Measurements from ENCODE around the gene EFNA3. TPM values are rescaled to one million over a fixed set of nuclear protein-coding genes. Genes with fewer than 3 reads are reported as not detected.

EFNA3 gene
- total RNA-seq, 4 donors from 2014 or later, result 28.8 to 104 (median 77.6) TPM

DNA sequence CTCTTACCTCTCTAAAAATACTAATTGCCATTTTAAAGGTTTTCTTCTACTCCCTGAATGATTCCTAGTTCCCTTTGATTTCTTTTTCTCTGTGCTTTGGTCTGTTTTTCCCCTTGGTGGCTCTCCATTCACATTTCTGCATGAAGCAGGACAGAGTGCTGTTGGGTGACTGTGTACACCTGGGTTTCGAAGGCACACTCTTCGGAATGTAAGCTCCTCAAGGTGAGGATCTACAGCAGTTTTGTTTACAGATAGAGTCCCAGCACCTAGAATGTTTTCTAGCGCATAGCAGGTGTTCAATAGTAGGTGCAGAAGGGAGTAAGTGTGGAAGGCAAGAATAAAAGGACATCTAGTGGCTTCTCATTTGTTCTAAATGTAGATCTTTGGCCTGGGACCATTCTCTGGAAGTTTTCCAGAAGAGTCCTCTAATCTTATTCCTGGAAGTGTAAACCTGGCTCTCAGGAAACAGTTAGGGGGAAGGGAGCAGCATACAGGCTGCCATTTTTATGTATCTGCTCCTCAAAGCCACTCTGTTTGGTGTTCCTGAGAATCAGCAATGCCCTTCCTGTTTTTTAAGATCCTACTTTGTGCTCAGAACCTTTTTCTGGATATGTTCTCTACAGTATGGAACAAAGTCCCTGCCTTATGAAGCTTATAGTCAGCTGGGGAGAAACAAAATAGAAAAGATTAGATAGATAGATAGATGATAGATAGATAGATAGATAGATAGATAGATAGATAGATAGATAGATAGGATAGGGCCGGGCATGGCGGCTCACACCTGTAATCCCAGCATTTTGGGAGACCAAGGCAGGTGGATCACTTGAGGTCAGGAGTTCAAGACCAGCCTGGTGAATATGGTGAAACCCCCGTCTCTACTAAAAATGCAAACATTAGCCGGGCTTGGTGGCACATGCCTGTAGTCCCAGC is 26.2 kb downstream of the EFNA3 start:
- 89% methylated on average over 7 of the region's 7 CpGs for WGBS
- H3K27me3 ChIP-seq, result peaks cover 3% of the 10 kb centered on the region
- no peak overlapping the region for H3K27ac ChIP-seq
- H3K36me3 ChIP-seq, result no peaks in the 10 kb centered on the region
- H3K4me3 ChIP-seq, result no peak overlapping the region
- TF ChIP-seq POLR2AphosphoS5 (IDR thresholded peaks at IDR 0.05) (no peak), POLR2A (IDR thresholded peaks at IDR 0.05) (no peak), EP300 (IDR thresholded peaks at IDR 0.05) (no peak)
- TF ChIP-seq, protein P1, sequence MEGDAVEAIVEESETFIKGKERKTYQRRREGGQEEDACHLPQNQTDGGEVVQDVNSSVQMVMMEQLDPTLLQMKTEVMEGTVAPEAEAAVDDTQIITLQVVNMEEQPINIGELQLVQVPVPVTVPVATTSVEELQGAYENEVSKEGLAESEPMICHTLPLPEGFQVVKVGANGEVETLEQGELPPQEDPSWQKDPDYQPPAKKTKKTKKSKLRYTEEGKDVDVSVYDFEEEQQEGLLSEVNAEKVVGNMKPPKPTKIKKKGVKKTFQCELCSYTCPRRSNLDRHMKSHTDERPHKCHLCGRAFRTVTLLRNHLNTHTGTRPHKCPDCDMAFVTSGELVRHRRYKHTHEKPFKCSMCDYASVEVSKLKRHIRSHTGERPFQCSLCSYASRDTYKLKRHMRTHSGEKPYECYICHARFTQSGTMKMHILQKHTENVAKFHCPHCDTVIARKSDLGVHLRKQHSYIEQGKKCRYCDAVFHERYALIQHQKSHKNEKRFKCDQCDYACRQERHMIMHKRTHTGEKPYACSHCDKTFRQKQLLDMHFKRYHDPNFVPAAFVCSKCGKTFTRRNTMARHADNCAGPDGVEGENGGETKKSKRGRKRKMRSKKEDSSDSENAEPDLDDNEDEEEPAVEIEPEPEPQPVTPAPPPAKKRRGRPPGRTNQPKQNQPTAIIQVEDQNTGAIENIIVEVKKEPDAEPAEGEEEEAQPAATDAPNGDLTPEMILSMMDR (IDR thresholded peaks at IDR 0.05), result no peak
- no peak for DNase-seq (ENCODE audit: low spot score in 2 of 2)
- H3K9me3 ChIP-seq, result no peaks in the 10 kb centered on the region
- no peaks in the 10 kb centered on the region for H3K4me1 ChIP-seq

DNA sequence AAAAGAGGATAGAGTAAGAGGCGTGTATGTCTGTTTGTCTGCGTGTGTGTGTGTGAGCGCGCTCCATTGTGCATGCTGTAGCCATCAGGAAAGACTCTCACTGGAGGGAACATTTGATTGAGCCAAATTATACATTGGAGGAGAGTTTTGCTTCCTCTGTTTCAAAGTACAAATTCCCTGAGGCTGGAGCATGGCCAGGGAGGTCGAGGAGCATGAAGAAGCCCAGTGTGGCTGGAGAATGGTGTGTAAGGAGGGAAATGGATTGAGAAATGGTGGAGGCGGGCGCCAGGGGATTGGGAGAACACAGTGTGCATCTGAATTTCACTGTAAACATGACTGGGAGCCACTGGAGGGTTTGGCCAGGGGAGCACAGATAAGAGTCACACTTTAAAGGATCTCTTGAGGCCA is 27.0 kb downstream of the EFNA3 start:
- H3K4me1 ChIP-seq, result no peaks in the 10 kb centered on the region
- no peak for DNase-seq (ENCODE audit: low spot score in 2 of 2)
- no peak overlapping the region for H3K27ac ChIP-seq
- H3K36me3 ChIP-seq, result no peaks in the 10 kb centered on the region
- 70% methylated on average over 7 of the region's 7 CpGs for WGBS
- H3K4me3 ChIP-seq, result no peak overlapping the region
- TF ChIP-seq, protein P1 (IDR thresholded peaks at IDR 0.05), result no peak
- TF ChIP-seq POLR2A (IDR thresholded peaks at IDR 0.05), result no peak
- no peak for TF ChIP-seq POLR2AphosphoS5 (IDR thresholded peaks at IDR 0.05)
- no peak for TF ChIP-seq EP300 (IDR thresholded peaks at IDR 0.05)
- peaks cover 3% of the 10 kb centered on the region for H3K27me3 ChIP-seq
- H3K9me3 ChIP-seq, result no peaks in the 10 kb centered on the region

DNA sequence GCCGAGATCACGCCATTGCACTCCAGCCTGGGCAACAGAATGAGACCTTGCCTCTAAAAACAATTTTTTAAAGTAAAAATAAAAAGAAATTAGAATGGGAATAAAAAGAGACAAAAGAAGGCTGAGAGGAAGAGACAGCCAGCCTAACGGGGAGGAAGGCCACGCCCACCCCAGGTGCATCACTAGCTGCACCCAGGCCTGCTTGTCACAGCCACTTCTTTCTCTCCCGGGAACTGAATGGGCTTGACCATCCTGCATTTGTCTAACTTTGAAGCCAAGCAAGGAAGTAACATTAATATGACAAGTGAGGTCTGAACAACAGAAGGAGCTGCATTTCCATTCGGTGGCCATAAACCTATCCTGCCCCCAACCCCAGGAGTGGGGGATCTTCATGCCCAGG is 28.2 kb downstream of the EFNA3 start:
- Histone ChIP-seq H3K9me3 (no peaks in the 10 kb centered on the region), H3K27me3 (peaks cover 3% of the 10 kb centered on the region), H3K27ac (no peak overlapping the region), H3K4me1 (no peaks in the 10 kb centered on the region), H3K36me3 (no peaks in the 10 kb centered on the region), H3K4me3 (no peak overlapping the region)
- WGBS, result 85% methylated on average over 6 of the region's 6 CpGs
- DNase-seq (ENCODE audit: low spot score in 2 of 2), result no peak
- TF ChIP-seq POLR2A (IDR thresholded peaks at IDR 0.05) (no peak), EP300 (IDR thresholded peaks at IDR 0.05) (no peak), POLR2AphosphoS5 (IDR thresholded peaks at IDR 0.05) (no peak)
- TF ChIP-seq, protein P1 (IDR thresholded peaks at IDR 0.05), result no peak

DNA sequence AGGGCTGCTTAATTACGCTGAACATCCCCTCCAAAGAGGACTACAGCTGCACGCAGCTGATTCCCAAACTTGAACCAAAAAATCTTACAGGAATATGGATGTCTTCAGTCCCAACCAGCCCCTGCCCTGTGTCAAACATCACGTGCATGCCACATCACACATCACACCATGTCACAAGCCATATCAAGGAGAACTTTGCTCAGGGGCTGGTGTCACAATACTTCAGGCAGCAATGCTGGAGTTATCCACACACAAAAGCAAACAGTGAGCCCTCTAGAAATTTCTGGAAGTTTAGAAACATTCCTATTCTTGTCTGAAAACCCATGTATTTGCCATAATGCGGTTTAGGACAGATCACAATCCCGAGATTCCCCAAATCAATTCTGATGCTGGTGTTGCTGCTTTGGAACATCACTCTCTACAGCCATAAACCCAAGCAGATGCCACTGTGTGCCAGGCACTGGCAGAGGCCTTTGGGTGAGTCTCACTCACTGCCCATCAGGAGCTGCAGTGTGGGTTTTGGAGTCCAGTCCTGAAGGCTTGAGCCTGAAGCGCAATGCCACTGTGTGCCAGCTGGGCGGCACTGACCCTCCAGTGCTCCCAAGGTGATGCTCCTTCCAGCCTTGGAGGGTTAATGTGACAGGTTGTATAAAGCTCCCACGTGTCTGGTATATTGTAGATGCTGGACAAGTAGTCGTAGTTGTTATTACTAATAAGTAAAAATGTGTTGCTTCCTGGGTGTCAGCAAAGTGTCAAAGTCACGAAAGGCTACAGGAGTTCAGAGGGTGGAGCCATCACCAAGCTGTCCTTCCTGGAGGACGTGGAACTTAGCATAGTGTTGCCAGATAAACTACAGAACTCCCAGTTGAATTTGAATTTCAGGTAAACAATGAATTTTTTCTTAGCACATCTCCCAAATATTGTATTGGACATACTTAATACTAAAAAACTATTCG is 28.9 kb downstream of the EFNA3 start:
- Histone ChIP-seq H3K4me1 (no peaks in the 10 kb centered on the region), H3K9me3 (no peaks in the 10 kb centered on the region), H3K27ac (no peak overlapping the region), H3K27me3 (peaks cover 3% of the 10 kb centered on the region), H3K4me3 (no peak overlapping the region), H3K36me3 (no peaks in the 10 kb centered on the region)
- TF ChIP-seq, protein P1 (IDR thresholded peaks at IDR 0.05), result no peak
- TF ChIP-seq POLR2AphosphoS5 (IDR thresholded peaks at IDR 0.05) (no peak), POLR2A (IDR thresholded peaks at IDR 0.05) (no peak), EP300 (IDR thresholded peaks at IDR 0.05) (no peak)
- 86% methylated on average over 10 of the region's 12 CpGs for WGBS
- no peak for DNase-seq (ENCODE audit: low spot score in 2 of 2)

All from suprapubic skin (tissue), 4 donors.